IMR-90 (cell line): ENCODE results near the gene SEPTIN5.

Source experiments
- CEBPB ChIP-seq: IDR thresholded peaks from 2 replicates; pipeline ENCODE4 v1.6.1; 2012; ENCODE audit warnings: low read depth, low read length, improper control_type of control experiment
- MAFK ChIP-seq: IDR thresholded peaks from 2 replicates; pipeline ENCODE4 v1.6.1; 2012; ENCODE audit warnings: low read depth, low read length, improper control_type of control experiment
- MAZ ChIP-seq: IDR thresholded peaks from 2 replicates; pipeline ENCODE4 v1.6.1; 2012; ENCODE audit warnings: low read depth, mild to moderate bottlenecking, low read length, improper control_type of control experiment, moderate library complexity, borderline replicate concordance
- POLR2A ChIP-seq: IDR thresholded peaks from 2 replicates; pipeline ENCODE4 v1.6.1; 2012; ENCODE audit warnings: mild to moderate bottlenecking, low read depth, low read length
- RCOR1 ChIP-seq: IDR thresholded peaks from 2 replicates; pipeline ENCODE4 v1.6.1; 2012; ENCODE audit warnings: mild to moderate bottlenecking, low read length, improper control_type of control experiment; ENCODE audit not compliant: insufficient replicate concordance
- RFX5 ChIP-seq: IDR thresholded peaks from 2 replicates; pipeline ENCODE4 v1.8.0; 2012; ENCODE audit warnings: low read depth, mild to moderate bottlenecking, low read length, moderate library complexity
- SMC3 ChIP-seq: fragments of 150-350 bp; IDR thresholded peaks from 2 replicates; pipeline ENCODE4 v1.6.1; 2016; ENCODE audit warnings: low read depth, mild to moderate bottlenecking, antibody characterized with exemption, low read length, moderate library complexity
- TF ChIP-seq, protein P1 (sequence below): conservative IDR thresholded peaks from 2 replicates; pipeline ENCODE4 v1.5.1; 2012; ENCODE audit warnings: mild to moderate bottlenecking, low read depth, low read length, improper control_type of control experiment
- TF ChIP-seq, protein P2 (sequence below): fragments of 150-350 bp; IDR thresholded peaks from 2 replicates; pipeline ENCODE4 v1.6.1; 2016; ENCODE audit warnings: low read depth, mild to moderate bottlenecking, low read length, moderate library complexity, borderline replicate concordance
- TF ChIP-seq, protein P3 (sequence below): fragments of 150-350 bp; IDR thresholded peaks from 2 replicates; pipeline ENCODE4 v1.6.1; 2017; ENCODE audit warnings: mild to moderate bottlenecking, antibody characterized with exemption, low read length, low read depth

DNA sequence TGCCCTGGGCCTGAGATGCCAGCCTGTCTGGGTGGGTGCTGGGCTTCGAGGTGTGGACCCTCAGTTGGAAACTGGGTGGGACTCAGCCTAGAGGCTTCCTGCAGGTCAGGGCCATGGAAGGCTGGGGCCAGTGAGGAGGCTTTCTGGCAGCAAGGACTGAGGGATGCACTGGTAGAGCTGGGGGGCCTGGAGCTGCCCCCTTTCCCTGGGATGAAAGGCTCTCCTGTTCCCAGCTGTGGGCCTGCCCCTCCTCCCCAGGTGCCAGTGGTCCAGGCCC lies 2.5 kb downstream of the SEPTIN5 start:
- TF ChIP-seq, protein P1, sequence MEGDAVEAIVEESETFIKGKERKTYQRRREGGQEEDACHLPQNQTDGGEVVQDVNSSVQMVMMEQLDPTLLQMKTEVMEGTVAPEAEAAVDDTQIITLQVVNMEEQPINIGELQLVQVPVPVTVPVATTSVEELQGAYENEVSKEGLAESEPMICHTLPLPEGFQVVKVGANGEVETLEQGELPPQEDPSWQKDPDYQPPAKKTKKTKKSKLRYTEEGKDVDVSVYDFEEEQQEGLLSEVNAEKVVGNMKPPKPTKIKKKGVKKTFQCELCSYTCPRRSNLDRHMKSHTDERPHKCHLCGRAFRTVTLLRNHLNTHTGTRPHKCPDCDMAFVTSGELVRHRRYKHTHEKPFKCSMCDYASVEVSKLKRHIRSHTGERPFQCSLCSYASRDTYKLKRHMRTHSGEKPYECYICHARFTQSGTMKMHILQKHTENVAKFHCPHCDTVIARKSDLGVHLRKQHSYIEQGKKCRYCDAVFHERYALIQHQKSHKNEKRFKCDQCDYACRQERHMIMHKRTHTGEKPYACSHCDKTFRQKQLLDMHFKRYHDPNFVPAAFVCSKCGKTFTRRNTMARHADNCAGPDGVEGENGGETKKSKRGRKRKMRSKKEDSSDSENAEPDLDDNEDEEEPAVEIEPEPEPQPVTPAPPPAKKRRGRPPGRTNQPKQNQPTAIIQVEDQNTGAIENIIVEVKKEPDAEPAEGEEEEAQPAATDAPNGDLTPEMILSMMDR = no peak
- TF ChIP-seq RFX5 (no peak), SMC3 (no peak), POLR2A (no peak), RCOR1 (no peak), CEBPB (no peak), MAZ (no peak), MAFK (no peak)
- TF ChIP-seq, protein P2, sequence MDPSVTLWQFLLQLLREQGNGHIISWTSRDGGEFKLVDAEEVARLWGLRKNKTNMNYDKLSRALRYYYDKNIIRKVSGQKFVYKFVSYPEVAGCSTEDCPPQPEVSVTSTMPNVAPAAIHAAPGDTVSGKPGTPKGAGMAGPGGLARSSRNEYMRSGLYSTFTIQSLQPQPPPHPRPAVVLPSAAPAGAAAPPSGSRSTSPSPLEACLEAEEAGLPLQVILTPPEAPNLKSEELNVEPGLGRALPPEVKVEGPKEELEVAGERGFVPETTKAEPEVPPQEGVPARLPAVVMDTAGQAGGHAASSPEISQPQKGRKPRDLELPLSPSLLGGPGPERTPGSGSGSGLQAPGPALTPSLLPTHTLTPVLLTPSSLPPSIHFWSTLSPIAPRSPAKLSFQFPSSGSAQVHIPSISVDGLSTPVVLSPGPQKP = no peak
- TF ChIP-seq, protein P3, sequence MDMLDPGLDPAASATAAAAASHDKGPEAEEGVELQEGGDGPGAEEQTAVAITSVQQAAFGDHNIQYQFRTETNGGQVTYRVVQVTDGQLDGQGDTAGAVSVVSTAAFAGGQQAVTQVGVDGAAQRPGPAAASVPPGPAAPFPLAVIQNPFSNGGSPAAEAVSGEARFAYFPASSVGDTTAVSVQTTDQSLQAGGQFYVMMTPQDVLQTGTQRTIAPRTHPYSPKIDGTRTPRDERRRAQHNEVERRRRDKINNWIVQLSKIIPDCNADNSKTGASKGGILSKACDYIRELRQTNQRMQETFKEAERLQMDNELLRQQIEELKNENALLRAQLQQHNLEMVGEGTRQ = no peak
